Mucosa of rectum (tissue), 2 donors: Measurements from ENCODE around the gene LCOR.
"Not testable (repeated sequence)": the region's sequence is repeated elsewhere in the genome, so short reads cannot be mapped to it uniquely, and the experiment has no call there.

Experiments
- H3K27ac ChIP-seq, 2 donors: one replicate each; pipeline ENCODE4 v1.7.0; 2013; ENCODE audit warnings: inconsistent platforms in 2 of 2, low read depth in 2 of 2, low read length in 2 of 2
- H3K27me3 ChIP-seq, 2 donors: one replicate each; pipeline ENCODE4 v1.7.0; 2013; ENCODE audit warnings: low read length in 2 of 2; ENCODE audit not compliant: control insufficient read depth in 2 of 2, insufficient read depth in 2 of 2
- H3K36me3 ChIP-seq, 2 donors: one replicate each; pipeline ENCODE4 v1.7.0; 2013; ENCODE audit warnings: low read length in 2 of 2; ENCODE audit not compliant: control insufficient read depth in 2 of 2, insufficient read depth in 2 of 2
- H3K4me1 ChIP-seq, 2 donors: one replicate each; pipeline ENCODE4 v1.7.0; 2013; ENCODE audit warnings: low read length in 2 of 2, mild to moderate bottlenecking in 1 of 2; ENCODE audit not compliant: control insufficient read depth in 2 of 2, insufficient read depth in 2 of 2
- H3K4me3 ChIP-seq, 2 donors: one replicate each; pipeline ENCODE4 v1.7.0; 2013; ENCODE audit warnings: low read length in 2 of 2
- H3K9ac ChIP-seq, 2 donors: one replicate each; pipeline ENCODE4 v1.7.0; 2013; ENCODE audit warnings: low read length in 2 of 2, low read depth in 1 of 2, mild to moderate bottlenecking in 1 of 2
- H3K9me3 ChIP-seq, 2 donors: one replicate each; pipeline ENCODE4 v1.7.0; 2013; ENCODE audit warnings: low read length in 2 of 2; ENCODE audit not compliant: control insufficient read depth in 2 of 2
- donor health status: healthy.
- donor health status: Normal muscosa, but diverticular disease.

LCOR gene

GRCh38 chr10:97025613-97026242 lies 193.6 kb downstream of the LCOR start:
- no peak overlapping the region for H3K4me3 ChIP-seq
- no peak overlapping the region for H3K27ac ChIP-seq
- no peaks in the 10 kb centered on the region for H3K36me3 ChIP-seq
- H3K4me1 ChIP-seq = peaks cover 0 to 4% of the 10 kb centered on the region in 2 donors
- no peaks in the 10 kb centered on the region for H3K27me3 ChIP-seq
- no peak overlapping the region for H3K9ac ChIP-seq
- no peaks in the 10 kb centered on the region for H3K9me3 ChIP-seq

- H3K27me3 ChIP-seq = no peaks in the 10 kb centered on the region
- H3K27ac ChIP-seq = no peak overlapping the region
- no peak overlapping the region for H3K9ac ChIP-seq
- H3K9me3 ChIP-seq = no peaks in the 10 kb centered on the region
- H3K36me3 ChIP-seq = no peaks in the 10 kb centered on the region
- peaks cover 0 to 4% of the 10 kb centered on the region in 2 donors for H3K4me1 ChIP-seq
- H3K4me3 ChIP-seq = no peak overlapping the region
Observed at GRCh38 chr10:97028126-97028831, 196.2 kb downstream of the LCOR start.

GRCh38 chr10:97028832-97029178 lies 196.7 kb downstream of the LCOR start:
- no peak overlapping the region for H3K4me3 ChIP-seq
- no peaks in the 10 kb centered on the region for H3K27me3 ChIP-seq
- H3K36me3 ChIP-seq = no peaks in the 10 kb centered on the region
- H3K4me1 ChIP-seq = peaks cover 0 to 4% of the 10 kb centered on the region in 2 donors
- H3K9ac ChIP-seq = peak overlapping the region in 1 of 2 donors; percentile 24
- H3K27ac ChIP-seq = no peak overlapping the region
- no peaks in the 10 kb centered on the region for H3K9me3 ChIP-seq

DNA sequence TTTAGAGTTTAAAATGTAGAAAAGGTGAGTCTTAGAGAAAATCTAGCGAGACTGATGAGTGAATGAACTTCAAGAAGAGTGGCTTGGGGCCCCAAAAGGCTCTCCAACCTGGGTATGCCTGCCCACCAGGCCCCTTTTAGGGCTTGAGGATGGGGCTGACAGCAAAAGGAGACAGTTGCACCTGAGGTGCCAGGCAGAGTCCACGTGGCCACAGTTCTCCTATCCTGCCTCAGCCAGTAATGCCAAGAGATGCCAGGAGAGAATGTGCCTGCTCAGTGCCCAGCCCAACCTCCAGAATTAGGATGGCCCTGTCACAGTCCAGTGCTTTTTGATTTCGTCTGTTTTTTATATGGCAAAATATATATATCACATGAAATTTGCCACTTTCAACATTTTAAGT lies 197.2 kb downstream of the LCOR start:
- Histone ChIP-seq H3K4me1 (peaks cover 0 to under 1% of the 10 kb centered on the region in 2 donors), H3K9ac (no peak overlapping the region), H3K9me3 (no peaks in the 10 kb centered on the region), H3K27ac (no peak overlapping the region), H3K36me3 (no peaks in the 10 kb centered on the region), H3K4me3 (no peak overlapping the region), H3K27me3 (no peaks in the 10 kb centered on the region)

- Histone ChIP-seq H3K9ac (no peak overlapping the region), H3K9me3 (no peaks in the 10 kb centered on the region), H3K27me3 (no peaks in the 10 kb centered on the region), H3K36me3 (no peaks in the 10 kb centered on the region), H3K4me1 (no peaks in the 10 kb centered on the region), H3K4me3 (no peak overlapping the region), H3K27ac (no peak overlapping the region)
Observed at GRCh38 chr10:97030894-97031293, 198.8 kb downstream of the LCOR start.

- no peaks in the 10 kb centered on the region for H3K4me1 ChIP-seq
- H3K36me3 ChIP-seq = no peaks in the 10 kb centered on the region
- H3K9me3 ChIP-seq = no peaks in the 10 kb centered on the region
- H3K27me3 ChIP-seq = no peaks in the 10 kb centered on the region
- H3K9ac ChIP-seq = no peak overlapping the region
- no peak overlapping the region for H3K4me3 ChIP-seq
- no peak overlapping the region for H3K27ac ChIP-seq
Observed at GRCh38 chr10:97031459-97031858, 199.4 kb downstream of the LCOR start.

DNA sequence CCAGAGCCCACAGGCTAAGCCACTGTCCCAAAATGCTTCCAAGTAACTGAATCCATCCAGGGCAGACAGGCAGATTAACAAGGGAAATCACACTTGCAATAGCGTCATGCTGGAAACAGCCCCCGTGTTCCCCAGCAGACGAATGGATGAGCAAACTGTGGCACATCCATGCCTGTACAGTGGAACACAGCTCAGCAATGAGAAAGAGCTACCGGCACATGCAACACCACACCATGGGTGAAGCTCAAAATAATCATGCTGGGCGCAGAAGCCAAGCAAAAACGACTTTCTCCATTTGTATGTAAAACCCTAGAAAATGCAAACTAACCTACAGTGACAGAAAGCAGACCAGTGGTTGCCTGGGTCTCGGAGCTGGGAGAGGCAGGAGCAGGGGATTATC lies 200.5 kb downstream of the LCOR start:
- H3K9me3 ChIP-seq = no peaks in the 10 kb centered on the region
- H3K27me3 ChIP-seq = no peaks in the 10 kb centered on the region
- H3K27ac ChIP-seq = no peak overlapping the region
- H3K4me3 ChIP-seq = no peak overlapping the region
- H3K9ac ChIP-seq = no peak overlapping the region
- peaks cover 3 to 5% of the 10 kb centered on the region in 2 donors for H3K4me1 ChIP-seq
- no peaks in the 10 kb centered on the region for H3K36me3 ChIP-seq

DNA sequence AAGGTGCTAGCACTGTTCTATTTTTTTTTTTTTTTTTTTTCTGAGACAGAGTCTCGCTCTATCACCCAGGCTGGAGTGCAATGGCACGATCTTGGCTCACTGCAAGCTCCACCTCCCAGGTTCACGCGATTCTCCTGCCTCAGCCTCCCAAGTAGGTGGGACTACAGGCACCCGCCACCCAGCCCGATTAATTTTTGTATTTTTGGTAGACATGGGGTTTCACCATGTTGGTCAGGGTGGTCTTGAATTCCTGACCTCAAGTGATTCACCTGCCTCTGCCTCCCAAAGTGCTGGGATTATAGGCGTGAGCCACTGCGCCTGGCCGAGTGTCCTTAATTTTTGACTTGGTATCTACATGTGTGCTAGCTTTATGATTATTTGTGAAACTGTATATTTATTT lies 201.7 kb downstream of the LCOR start:
- H3K27ac ChIP-seq, H3K4me3 ChIP-seq, H3K9ac ChIP-seq, H3K36me3 ChIP-seq, H3K9me3 ChIP-seq, H3K27me3 ChIP-seq: not testable (repeated sequence)
- peaks cover 7 to 11% of the 10 kb centered on the region in 2 donors for H3K4me1 ChIP-seq

DNA sequence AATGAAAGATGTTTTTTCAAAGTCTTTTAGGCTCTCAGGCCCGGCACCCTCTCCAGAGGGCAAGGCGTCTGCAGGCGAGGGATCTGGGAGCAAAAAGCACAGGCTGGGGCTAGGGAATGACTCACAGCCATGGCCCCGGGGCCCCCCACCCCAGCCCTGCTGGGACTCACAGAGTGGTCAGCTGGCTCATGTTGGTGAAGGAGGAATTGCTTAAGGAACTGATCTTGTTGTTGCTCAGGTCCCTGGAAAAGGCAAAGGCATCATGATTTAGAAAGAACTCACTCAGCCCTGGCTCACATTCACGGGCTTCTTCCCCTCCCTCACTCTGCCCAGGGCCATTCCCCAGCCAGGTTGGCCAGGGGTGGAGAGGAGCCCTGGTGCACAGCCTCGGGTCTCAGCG lies 202.2 kb downstream of the LCOR start:
- H3K9ac ChIP-seq = no peak overlapping the region
- H3K9me3 ChIP-seq = no peaks in the 10 kb centered on the region
- H3K4me3 ChIP-seq = no peak overlapping the region
- H3K36me3 ChIP-seq = no peaks in the 10 kb centered on the region
- no peaks in the 10 kb centered on the region for H3K27me3 ChIP-seq
- no peak overlapping the region for H3K27ac ChIP-seq
- H3K4me1 ChIP-seq = peaks cover 7 to 11% of the 10 kb centered on the region in 2 donors

GRCh38 chr10:97034958-97035769 lies 203.1 kb downstream of the LCOR start:
- H3K9me3 ChIP-seq = no peaks in the 10 kb centered on the region
- H3K27ac ChIP-seq = no peak overlapping the region

More at GRCh38 chr10:97034958-97035769, 203.1 kb downstream of the LCOR start:
- H3K4me3 ChIP-seq = no peak overlapping the region
- H3K27me3 ChIP-seq = no peaks in the 10 kb centered on the region
- peaks cover 7 to 11% of the 10 kb centered on the region in 2 donors for H3K4me1 ChIP-seq
- no peak overlapping the region for H3K9ac ChIP-seq
- H3K36me3 ChIP-seq = no peaks in the 10 kb centered on the region
